GM18858 (cell line): ENCODE data around the gene PLCH2.
A peak's percentile ranks its signal among the peaks of the same experiment; 100 is the strongest.
"Not testable (repeated sequence)": the region's sequence is repeated elsewhere in the genome, so short reads cannot be mapped to it uniquely, and the experiment has no call there.

Experiments
- ATAC-seq: cut with Tn5 transposase; IDR thresholded peaks from one replicate; pipeline ENCODE4 v1.9.1; 2021; ENCODE audit not compliant: unreplicated experiment

The PLCH2 gene

GRCh38 chr1:2542246-2542915 lies 66.3 kb downstream of the PLCH2 start:
- no peak for ATAC-seq

- ATAC-seq = no peak
Measured at GRCh38 chr1:2543543-2544092, 67.5 kb downstream of the PLCH2 start.

- ATAC-seq = no peak
Measured at GRCh38 chr1:2544093-2544874, 68.2 kb downstream of the PLCH2 start.

- no peak for ATAC-seq
Measured at GRCh38 chr1:2544875-2545640, 69.0 kb downstream of the PLCH2 start.

- ATAC-seq = no peak
Measured at GRCh38 chr1:2545754-2546514, 69.8 kb downstream of the PLCH2 start.

GRCh38 chr1:2546515-2547209 lies 70.6 kb downstream of the PLCH2 start:
- ATAC-seq = no peak

- no peak for ATAC-seq
Measured at GRCh38 chr1:2547210-2548067, 71.3 kb downstream of the PLCH2 start.

GRCh38 chr1:2548068-2548589 lies 72.0 kb downstream of the PLCH2 start:
- ATAC-seq = peak; percentile 28

- ATAC-seq = not testable (repeated sequence)
Measured at GRCh38 chr1:2549367-2550029, 73.4 kb downstream of the PLCH2 start.

- ATAC-seq = not testable (repeated sequence)
Measured at GRCh38 chr1:2550309-2550861, 74.3 kb downstream of the PLCH2 start.

GRCh38 chr1:2551544-2551943 lies 75.5 kb downstream of the PLCH2 start:
- not testable (repeated sequence) for ATAC-seq

GRCh38 chr1:2552189-2552588 lies 76.1 kb downstream of the PLCH2 start:
- ATAC-seq = no peak

- not testable (repeated sequence) for ATAC-seq
Measured at GRCh38 chr1:2553076-2553475, 77.0 kb downstream of the PLCH2 start.

- no peak for ATAC-seq
Measured at GRCh38 chr1:2553871-2554620, 78.0 kb downstream of the PLCH2 start.

- no peak for ATAC-seq
Measured at GRCh38 chr1:2554621-2555387, 78.7 kb downstream of the PLCH2 start.
